Panc1 (cell line): ENCODE data around the gene RGS14. TPM values are rescaled to one million over a fixed set of nuclear protein-coding genes. Genes with fewer than 3 reads are reported as not detected.

Source experiments
- ATAC-seq: fragments of 200-7000 bp; cut with Tn5 transposase; 2 replicates; pipeline ENCODE4 v1.9.1; 2020; ENCODE audit warnings: mild to moderate bottlenecking, moderate library complexity
- BruUV-seq: library from RNA; stranded (reverse); fragments of 400-500 nt; replicated peaks from 2 replicates; lab custom pipeline; 2021; lab: Mats Ljungman, UMichigan
- CTCF ChIA-PET: fragments of 300-600 bp; sonication (Branson Sonifier 250); formaldehyde crosslinking; loops from one replicate; lab custom pipeline; 2022; ENCODE audit warnings: antibody characterized with exemption; lab: Charles Lee
- POLR2A ChIA-PET: fragments of 300-600 bp; sonication (Branson Sonifier 250); formaldehyde crosslinking; loops from one replicate; lab custom pipeline; 2022; ENCODE audit warnings: antibody characterized with exemption; lab: Charles Lee
- DNase-seq: peaks from one replicate; pipeline ENCODE4 v3.0.0-alpha.2; 2010; ENCODE audit warnings: low read depth, low spot score
- H3K27ac ChIP-seq: 2 replicates; pipeline ENCODE4 v1.5.1; 2011; ENCODE audit warnings: mild to moderate bottlenecking, low read length, inconsistent platforms
- H3K27me3 ChIP-seq: fragments of 200-500 bp; sonication (Bioruptor generic); 2 replicates; pipeline ENCODE4 v1.6.0; 2014; ENCODE audit warnings: low read length, inconsistent platforms; ENCODE audit not compliant: control insufficient read depth, insufficient read depth
- H3K36me3 ChIP-seq: fragments of 200-500 bp; sonication (Bioruptor generic); 2 replicates; pipeline ENCODE4 v1.5.1; 2014; ENCODE audit warnings: inconsistent platforms, mild to moderate bottlenecking, low read length, moderate library complexity; ENCODE audit not compliant: control insufficient read depth, insufficient read depth
- H3K4me1 ChIP-seq: 2 replicates; pipeline ENCODE4 v1.5.1; 2011; ENCODE audit warnings: inconsistent platforms, mild to moderate bottlenecking, low read length, moderate library complexity; ENCODE audit not compliant: control insufficient read depth, insufficient read depth
- H3K4me3 ChIP-seq, 2 experiments: 2 replicates each; pipeline ENCODE4 v1.5.1; 2011 to 2012; ENCODE audit warnings: low read depth in 2 of 2, low read length in 2 of 2, mild to moderate bottlenecking in 2 of 2, inconsistent platforms in 1 of 2, moderate library complexity in 1 of 2
- H3K9me3 ChIP-seq: fragments of 200-500 bp; sonication (Bioruptor generic); 2 replicates; pipeline ENCODE4 v1.5.1; 2014; ENCODE audit warnings: low read depth, mild to moderate bottlenecking, inconsistent platforms, low read length, moderate library complexity; ENCODE audit not compliant: control insufficient read depth, insufficient read depth
- POLR2AphosphoS5 ChIP-seq: IDR thresholded peaks from 2 replicates; pipeline ENCODE4 v1.6.1; 2012; ENCODE audit warnings: mild to moderate bottlenecking, low read depth, low read length, moderate library complexity
- REST ChIP-seq, 2 experiments: IDR thresholded peaks; 2 replicates each; pipeline ENCODE4 v1.6.1; 2011 to 2012; ENCODE audit warnings: low read depth in 2 of 2, control low read depth in 1 of 2, low read length in 1 of 2, mild to moderate bottlenecking in 1 of 2, moderate library complexity in 1 of 2; ENCODE audit not compliant: insufficient read depth in 1 of 2
- SIN3A ChIP-seq: IDR thresholded peaks from 2 replicates; pipeline ENCODE4 v1.6.1; 2012; ENCODE audit warnings: low read depth, mild to moderate bottlenecking, low read length, moderate library complexity, borderline replicate concordance; ENCODE audit not compliant: insufficient read depth
- TCF7L2 ChIP-seq: IDR thresholded peaks from 2 replicates; pipeline ENCODE4 v1.6.1; 2011; ENCODE audit warnings: mild to moderate bottlenecking, low read depth, low read length, inconsistent platforms
- in situ Hi-C: cut with HindIII; loops from 2 replicates; pipeline ENCODE4 v1.10.0; 2016; ENCODE audit warnings: low sequenced_read_pairs, low pct_unique_long_range_greater_than_20kb
- intact Hi-C: fragments of 100-400 bp; cut with micrococcal nuclease; formaldehyde crosslinking; loops from one replicate; pipeline ENCODE4 v1.10.0; 2022; ENCODE audit not compliant: unreplicated experiment
- total RNA-seq: library from RNA; stranded (reverse); gene quantifications from one replicate; pipeline ENCODE4 v1.2.1, GENCODE V29; 2021; ENCODE audit not compliant: unreplicated experiment
- TF ChIP-seq, protein P1 (sequence below): fragments of 450-650 bp; IDR thresholded peaks from 2 replicates; pipeline ENCODE4 v1.5.1; 2017; ENCODE audit warnings: mild to moderate bottlenecking

Gene RGS14
- total RNA-seq, 1 experiment from 2014 or later: 13.5 TPM

- Histone ChIP-seq H3K4me1 (peaks cover 20% of the 10 kb centered on the region), H3K36me3 (no peaks in the 10 kb centered on the region; the same call in 1 of the 2 replicates), H3K4me3 (peak overlapping the region in 1 of 2 experiments; percentile 45; a peak in 2 of 4 replicates), H3K27ac (peak overlapping the region; percentile 78), H3K9me3 (no peaks in the 10 kb centered on the region), H3K27me3 (no peaks in the 10 kb centered on the region)
- intact Hi-C loops (no loop called here), in situ Hi-C loops (no loop called here)
- CTCF ChIA-PET: interaction anchor here (0.6 to 1.3 kb wide), 3 partner anchors 17 to 295 kb away, joined by 4 to 7 read pairs (median 5); no protein-coding TSS in a partner anchor
- TF ChIP-seq, protein P1, sequence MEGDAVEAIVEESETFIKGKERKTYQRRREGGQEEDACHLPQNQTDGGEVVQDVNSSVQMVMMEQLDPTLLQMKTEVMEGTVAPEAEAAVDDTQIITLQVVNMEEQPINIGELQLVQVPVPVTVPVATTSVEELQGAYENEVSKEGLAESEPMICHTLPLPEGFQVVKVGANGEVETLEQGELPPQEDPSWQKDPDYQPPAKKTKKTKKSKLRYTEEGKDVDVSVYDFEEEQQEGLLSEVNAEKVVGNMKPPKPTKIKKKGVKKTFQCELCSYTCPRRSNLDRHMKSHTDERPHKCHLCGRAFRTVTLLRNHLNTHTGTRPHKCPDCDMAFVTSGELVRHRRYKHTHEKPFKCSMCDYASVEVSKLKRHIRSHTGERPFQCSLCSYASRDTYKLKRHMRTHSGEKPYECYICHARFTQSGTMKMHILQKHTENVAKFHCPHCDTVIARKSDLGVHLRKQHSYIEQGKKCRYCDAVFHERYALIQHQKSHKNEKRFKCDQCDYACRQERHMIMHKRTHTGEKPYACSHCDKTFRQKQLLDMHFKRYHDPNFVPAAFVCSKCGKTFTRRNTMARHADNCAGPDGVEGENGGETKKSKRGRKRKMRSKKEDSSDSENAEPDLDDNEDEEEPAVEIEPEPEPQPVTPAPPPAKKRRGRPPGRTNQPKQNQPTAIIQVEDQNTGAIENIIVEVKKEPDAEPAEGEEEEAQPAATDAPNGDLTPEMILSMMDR: no peak
- TF ChIP-seq REST (IDR thresholded peaks at IDR 0.05; ENCODE audit: insufficient read depth in 1 of 2, low read depth in 2 of 2, low read length in 1 of 2): no peak
- TF ChIP-seq SIN3A: no peak
- no peak for TF ChIP-seq TCF7L2
- TF ChIP-seq POLR2AphosphoS5: no peak
- ATAC-seq: no peak
- POLR2A ChIA-PET: no interaction called here
- no peak for DNase-seq
- BruUV-seq: no TSS peak
Observed at GRCh38 chr5:177365845-177366527, 8.3 kb downstream of the RGS14 start.

DNA sequence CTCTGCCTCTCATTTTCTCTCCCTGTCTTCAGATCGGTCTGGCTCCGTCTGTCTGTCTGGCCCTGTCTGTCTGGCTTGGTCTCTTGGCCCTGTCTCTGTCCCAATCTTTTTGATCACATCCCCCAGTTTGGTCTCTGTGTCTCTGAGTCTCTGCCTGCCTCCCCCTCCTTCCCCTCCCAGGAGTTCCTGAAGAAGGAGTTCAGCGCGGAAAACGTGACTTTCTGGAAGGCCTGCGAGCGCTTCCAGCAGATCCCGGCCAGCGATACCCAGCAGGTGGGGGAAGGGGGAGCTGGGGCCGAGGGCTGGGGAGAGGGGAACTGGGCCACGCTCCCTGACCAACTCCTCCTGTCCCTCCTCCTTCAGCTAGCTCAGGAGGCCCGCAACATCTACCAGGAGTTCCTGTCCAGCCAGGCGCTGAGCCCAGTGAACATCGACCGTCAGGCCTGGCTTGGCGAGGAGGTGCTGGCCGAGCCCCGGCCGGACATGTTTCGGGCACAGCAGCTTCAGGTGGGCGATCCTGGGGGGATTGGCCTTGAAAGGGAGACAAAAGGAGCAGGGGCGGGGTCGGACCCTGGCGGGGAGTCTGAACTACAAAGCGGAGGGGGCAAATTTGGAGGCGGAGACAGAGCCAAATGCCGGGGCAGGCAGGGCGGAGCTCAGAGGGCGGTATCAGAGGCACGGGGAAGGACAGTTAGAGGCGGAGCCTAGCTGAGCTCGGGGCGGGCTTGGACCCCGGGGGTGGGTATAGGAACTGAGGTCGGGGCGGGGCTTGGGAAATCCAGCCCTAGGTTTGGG is 9.0 kb downstream of the RGS14 start:
- H3K27me3 ChIP-seq: no peaks in the 10 kb centered on the region
- in situ Hi-C loops (no loop called here), intact Hi-C loops (no loop called here)
- TF ChIP-seq TCF7L2 (no peak), POLR2AphosphoS5 (0 out of 2 replicates have a peak, but pooled peaks have one; percentile 45)
- TF ChIP-seq, protein P1: no peak
- peaks cover 20% of the 10 kb centered on the region for H3K4me1 ChIP-seq
- DNase-seq: no peak
- POLR2A ChIA-PET: interaction anchor here (0.6 to 0.8 kb wide), 2 partner anchors 15 to 150 kb away, joined by 4 to 5 read pairs; partner anchors contain the start of genes DDX41 and LMAN2
- peak overlapping the region; percentile 78 for H3K27ac ChIP-seq
- BruUV-seq: no TSS peak
- CTCF ChIA-PET: interaction anchor here (0.6 to 1.5 kb wide), 4 partner anchors 16 to 296 kb away, joined by 5 to 12 read pairs (median 6); no protein-coding TSS in a partner anchor
- no peaks in the 10 kb centered on the region for H3K9me3 ChIP-seq
- H3K4me3 ChIP-seq: peak overlapping the region; percentile 41 to 45
- ATAC-seq: peak; percentile 87
- no peaks in the 10 kb centered on the region; the same call in 1 of the 2 replicates for H3K36me3 ChIP-seq
